ENCODE measurements around the gene CRYGS. TPM values are rescaled to one million over a fixed set of nuclear protein-coding genes. Genes with fewer than 3 reads are reported as not detected.
"Not testable (repeated sequence)": the region's sequence is repeated elsewhere in the genome, so short reads cannot be mapped to it uniquely, and the experiment has no call there.

The CRYGS gene
- total and polyA plus RNA-seq, 9 donors = 1.2 to 3.3 (median 2.2) TPM

DNA sequence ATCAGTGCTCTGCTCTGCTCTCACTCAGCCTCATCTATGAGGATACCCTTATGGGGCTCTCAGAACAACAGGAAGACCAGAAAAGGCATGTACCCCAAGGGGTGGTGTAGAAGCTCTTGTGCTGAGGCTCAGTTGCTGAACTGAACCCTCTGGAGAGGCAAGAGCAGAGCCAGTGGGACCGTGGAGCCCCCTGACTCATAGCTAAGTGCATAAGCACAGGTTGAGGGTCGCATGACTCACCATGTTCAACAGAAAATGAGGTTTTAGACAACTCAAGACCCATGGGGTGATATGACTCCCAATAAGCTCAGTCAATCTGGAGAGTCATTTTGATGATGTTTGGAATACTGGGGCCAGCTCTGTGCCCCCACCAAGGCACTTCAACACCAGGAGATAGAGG is 37.3 kb downstream of the CRYGS start:
- H3K4me1 ChIP-seq (ENCODE audit: insufficient read depth) = peaks cover 2% of the 10 kb centered on the region
- H3K27ac ChIP-seq = no peak overlapping the region
- H3K27me3 ChIP-seq = no peaks in the 10 kb centered on the region
- intact Hi-C loops (cut with DNase I) = no loop called here
- TF ChIP-seq CTCF (IDR thresholded peaks at IDR 0.05) (no peak), EP300 (IDR thresholded peaks at IDR 0.05) (no peak), POLR2A (IDR thresholded peaks at IDR 0.05) (no peak)
- DNase-seq = no peak
- 73 to 84% (median 74%) methylated on average over 2 of the region's 2 CpGs for WGBS, 3 donors
- H3K36me3 ChIP-seq = no peaks in the 10 kb centered on the region
- H3K9me3 ChIP-seq = no peaks in the 10 kb centered on the region
- no peak overlapping the region for H3K4me3 ChIP-seq

DNA sequence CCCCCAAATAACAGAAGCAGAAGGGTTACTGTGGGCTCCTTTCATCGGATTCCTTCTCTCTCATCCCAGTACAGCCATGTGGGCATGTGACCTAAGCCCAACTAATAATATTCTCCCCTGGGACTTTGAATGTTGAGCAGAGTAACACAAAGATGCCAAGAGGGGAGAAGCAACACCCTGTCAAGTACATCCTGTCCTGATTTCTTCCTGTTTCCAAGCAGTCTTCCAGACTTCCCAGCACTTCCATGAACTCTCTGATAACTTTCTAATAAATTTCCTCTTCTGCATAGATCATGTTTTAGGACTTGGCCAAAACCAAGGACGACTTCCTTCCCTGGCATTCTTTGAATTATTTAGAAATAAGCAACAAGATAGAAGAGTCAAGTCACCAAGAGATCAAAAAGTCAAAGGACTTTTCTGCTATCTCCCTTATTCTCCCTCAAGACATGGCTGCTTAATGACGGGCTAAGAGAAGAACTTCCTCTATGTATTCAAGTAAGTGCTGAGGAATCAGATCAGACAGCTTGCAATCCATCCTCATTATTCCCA is 37.9 kb downstream of the CRYGS start:
- H3K9me3 ChIP-seq = no peaks in the 10 kb centered on the region
- no peak overlapping the region for H3K27ac ChIP-seq
- WGBS, 3 donors = 34 to 44% (median 40%) methylated on average over 3 of the region's 3 CpGs
- H3K27me3 ChIP-seq = no peaks in the 10 kb centered on the region
- H3K4me3 ChIP-seq = no peak overlapping the region
- TF ChIP-seq POLR2A (IDR thresholded peaks at IDR 0.05) (no peak), EP300 (IDR thresholded peaks at IDR 0.05) (no peak), CTCF (IDR thresholded peaks at IDR 0.05) (no peak)
- no peaks in the 10 kb centered on the region for H3K36me3 ChIP-seq
- peaks cover 2% of the 10 kb centered on the region for H3K4me1 ChIP-seq (ENCODE audit: insufficient read depth)
- no peak for DNase-seq
- intact Hi-C loops (cut with DNase I) = no loop called here

DNA sequence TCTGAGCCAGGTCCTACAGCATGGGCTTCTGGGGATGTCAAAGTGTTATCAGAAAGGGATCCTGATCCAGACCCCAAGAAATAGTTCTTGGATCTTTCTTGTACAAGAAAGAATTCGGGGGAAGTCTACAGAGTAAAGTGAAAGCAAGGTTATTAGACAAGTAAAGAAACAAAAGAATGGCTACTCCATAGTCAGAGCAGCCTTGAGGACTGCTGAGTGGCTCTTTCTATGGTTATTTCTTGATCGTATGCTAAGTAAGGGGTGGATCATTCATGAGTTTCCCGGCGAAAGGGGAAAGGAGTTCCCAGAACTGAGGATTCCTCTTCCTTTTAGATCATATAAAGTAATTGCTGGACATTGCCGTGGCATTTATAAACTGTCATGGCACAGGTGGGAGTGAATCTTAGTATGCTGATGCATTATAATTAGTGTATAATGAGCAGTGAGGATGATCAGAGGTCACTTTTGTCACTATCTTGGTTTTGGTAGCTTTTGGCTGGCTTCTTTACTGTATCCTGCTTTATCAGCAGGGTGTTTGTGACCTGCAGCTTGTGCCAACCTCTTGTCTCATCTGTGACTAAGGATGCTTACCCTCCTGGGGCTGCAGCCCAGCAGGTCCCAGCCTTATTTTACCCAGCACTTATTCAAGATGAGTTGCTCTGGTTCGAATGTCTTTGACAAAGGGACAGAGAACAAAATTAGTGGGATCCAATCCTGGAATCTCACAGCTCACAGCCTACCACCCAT is 41.0 kb downstream of the CRYGS start:
- no peak for TF ChIP-seq EP300 (IDR thresholded peaks at IDR 0.05)
- Histone ChIP-seq H3K27me3 (no peaks in the 10 kb centered on the region), H3K4me3 (no peak overlapping the region), H3K4me1 (ENCODE audit: insufficient read depth) (peaks cover 2% of the 10 kb centered on the region), H3K36me3 (no peaks in the 10 kb centered on the region), H3K9me3 (no peaks in the 10 kb centered on the region), H3K27ac (no peak overlapping the region)
- DNase-seq = no peak
- intact Hi-C loops (cut with DNase I) = no loop called here
- WGBS, 3 donors = 20 to 29% (median 22%) methylated on average over 6 of the region's 6 CpGs

- Histone ChIP-seq H3K4me3 (no peak overlapping the region), H3K27ac (no peak overlapping the region), H3K27me3 (no peaks in the 10 kb centered on the region), H3K9me3 (no peaks in the 10 kb centered on the region), H3K36me3 (no peaks in the 10 kb centered on the region), H3K4me1 (ENCODE audit: insufficient read depth) (peaks cover 2% of the 10 kb centered on the region)
- no peak for TF ChIP-seq CTCF (IDR thresholded peaks at IDR 0.05)
- WGBS, 3 donors = 24 to 27% (median 27%) methylated on average over 5 of the region's 5 CpGs
- no peak for DNase-seq
- intact Hi-C loops (cut with DNase I) = no loop called here
Measured at GRCh38 chr3:186502138-186502948, 41.8 kb downstream of the CRYGS start.

DNA sequence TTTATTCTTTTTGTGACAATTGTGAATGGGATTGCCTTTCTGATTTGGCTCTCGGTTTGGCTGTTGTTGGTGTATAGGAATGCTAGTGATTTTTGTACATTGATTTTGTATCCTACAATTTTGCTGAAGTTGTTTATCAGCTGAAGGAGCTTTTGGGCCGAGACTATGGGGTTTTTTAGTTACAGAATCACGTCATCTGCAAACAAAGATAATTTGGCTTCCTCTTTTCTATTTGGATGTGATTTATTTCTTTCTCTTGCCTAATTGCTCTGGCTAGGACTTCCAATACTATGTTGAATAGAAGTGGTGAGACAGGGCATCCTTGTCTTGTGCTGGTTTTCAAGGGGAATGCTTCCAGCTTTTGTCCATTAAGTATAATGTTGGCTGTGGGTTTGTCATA is 44.2 kb downstream of the CRYGS start:
- H3K9me3 ChIP-seq; H3K36me3 ChIP-seq; H3K4me3 ChIP-seq; H3K27me3 ChIP-seq; H3K4me1 ChIP-seq (ENCODE audit: insufficient read depth); H3K27ac ChIP-seq; intact Hi-C loops (cut with DNase I); DNase-seq: not testable (repeated sequence)
- 62 to 84% (median 73%) methylated on average over 3 of the region's 3 CpGs for WGBS, 3 donors

GRCh38 chr3:186498022-186498421 is 46.2 kb downstream of the CRYGS start:
- H3K4me1 ChIP-seq (ENCODE audit: insufficient read depth); H3K27me3 ChIP-seq; H3K27ac ChIP-seq; DNase-seq; H3K4me3 ChIP-seq; H3K36me3 ChIP-seq; H3K9me3 ChIP-seq; intact Hi-C loops (cut with DNase I): not testable (repeated sequence)
- WGBS, 3 donors = 92 to 94% (median 93%) methylated on average over 2 of the region's 2 CpGs

Data from ovary (tissue), 9 donors.